ENCODE data around the gene MAGI2.

Gene MAGI2

DNA sequence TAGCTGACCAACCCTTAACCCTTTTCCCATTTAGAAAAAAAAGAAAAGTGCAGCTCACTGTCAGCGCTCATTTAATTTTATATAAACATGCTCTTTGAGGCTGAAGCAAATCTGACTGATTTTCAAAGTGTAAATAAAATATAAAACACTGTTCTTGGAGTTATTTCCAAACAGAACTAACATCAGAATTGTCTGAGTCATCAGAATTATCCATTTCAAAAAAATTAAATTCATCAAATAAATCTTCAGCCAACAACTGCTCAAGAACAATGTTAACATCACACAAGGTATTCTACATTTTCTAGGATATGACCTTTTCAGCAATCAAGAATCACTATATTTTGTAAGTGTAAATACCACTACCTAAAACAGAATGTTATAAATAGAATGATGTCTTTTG is 93.6 kb downstream of the MAGI2 start:
- no peak for DNase-seq

DNA sequence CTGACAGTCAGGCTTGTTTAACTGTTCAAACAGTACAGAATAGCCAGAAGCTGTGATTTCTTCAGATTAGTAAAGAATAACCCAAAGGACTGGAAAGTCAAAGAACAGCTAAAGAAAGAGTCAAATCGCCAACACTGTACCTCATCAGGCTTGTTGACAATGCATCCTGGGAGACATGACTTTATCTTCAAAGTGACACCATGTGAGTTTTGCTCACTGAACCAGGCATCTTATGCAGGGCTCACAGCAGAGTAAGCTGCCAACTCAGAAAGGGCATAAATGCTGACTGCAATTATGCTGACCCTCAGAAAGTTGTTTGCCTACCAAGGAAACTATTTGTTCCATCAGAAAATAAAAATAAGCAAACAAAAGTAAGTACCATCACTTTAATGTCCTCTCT is 96.4 kb downstream of the MAGI2 start:
- DNase-seq = no peak

GRCh38 chr7:79353720-79354468 is 99.6 kb downstream of the MAGI2 start:
- DNase-seq = no peak

DNA sequence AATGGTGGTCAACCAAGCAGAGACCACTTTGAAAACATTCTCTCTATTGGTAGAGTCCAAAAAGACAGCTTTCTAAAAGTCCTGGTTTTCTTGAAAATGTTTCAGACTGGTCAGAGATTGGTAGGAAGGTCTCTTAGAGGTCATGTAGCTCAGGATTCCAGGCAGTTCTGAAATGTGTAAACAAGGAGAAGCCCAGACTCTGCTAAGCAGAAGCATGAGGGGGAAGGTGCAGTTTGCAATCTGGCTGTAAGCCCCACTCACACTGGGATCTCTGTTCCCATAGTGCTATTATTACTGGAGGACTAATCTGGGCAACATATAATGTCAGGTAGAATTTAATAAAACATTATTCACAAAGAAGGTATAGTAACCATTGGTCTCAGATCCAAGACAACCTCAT is 101.1 kb downstream of the MAGI2 start:
- no peak for DNase-seq

DNA sequence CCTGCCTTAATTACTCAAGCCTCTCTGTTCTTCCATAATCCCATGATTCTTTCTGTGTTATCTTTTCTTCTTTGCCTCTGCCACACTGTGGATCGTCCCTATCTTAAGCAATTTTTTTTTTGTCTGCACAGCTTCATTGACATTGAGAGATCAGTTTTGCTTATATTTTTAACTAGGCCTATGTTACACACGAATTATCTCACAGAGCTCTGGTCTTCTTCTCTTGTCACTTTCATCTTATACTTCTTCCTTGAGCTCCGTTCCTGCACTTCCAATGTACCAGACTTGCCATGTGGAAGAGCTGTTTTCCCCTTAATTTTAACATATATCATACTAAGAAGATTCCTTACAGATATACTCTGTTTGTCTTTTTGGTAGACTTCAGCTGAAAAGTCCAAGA is 106.1 kb downstream of the MAGI2 start:
- DNase-seq = no peak

DNA sequence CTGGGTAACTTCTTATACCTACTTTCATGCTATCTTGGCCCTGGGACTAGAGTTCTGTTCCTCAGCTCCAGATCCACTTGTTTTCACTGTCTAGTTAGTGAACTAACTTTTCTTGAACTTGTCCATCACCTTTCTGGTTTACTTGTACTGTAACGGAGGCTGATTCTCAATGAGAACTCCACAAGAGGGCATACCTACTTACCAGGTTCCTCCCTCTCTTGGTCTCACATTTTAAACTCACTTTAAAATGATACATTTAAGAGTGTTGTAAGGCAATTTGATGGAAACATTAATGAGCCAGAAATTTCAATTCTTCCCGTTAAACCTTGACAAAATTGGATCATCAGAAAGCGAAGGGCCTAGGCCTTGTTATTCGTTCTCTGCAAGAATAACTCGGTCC is 111.6 kb downstream of the MAGI2 start:
- DNase-seq = no peak

DNA sequence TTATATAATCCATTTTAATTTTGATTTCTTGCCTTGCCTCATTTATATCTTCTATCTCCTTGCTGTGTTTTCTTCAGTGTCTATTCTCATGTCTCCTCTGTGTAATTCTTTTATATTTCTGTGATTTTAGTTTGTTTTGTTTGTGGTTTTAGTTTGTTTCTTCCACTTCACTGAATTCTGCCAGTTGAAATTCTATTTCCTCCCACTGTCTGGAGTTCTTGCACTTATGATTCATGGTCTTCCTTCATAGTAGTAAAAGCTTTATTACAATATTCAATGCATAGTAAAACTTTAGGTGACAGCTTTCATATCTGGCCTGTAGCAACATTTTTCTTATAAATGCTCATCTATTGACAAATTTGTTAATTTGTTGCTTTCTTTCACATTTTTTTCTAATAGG is 113.3 kb downstream of the MAGI2 start:
- DNase-seq = no peak

- DNase-seq = no peak
These were observed 114.1 kb downstream of the MAGI2 start for GRCh38 chr7:79339208-79339925.

GRCh38 chr7:79337717-79338116 is 115.8 kb downstream of the MAGI2 start:
- DNase-seq = no peak

DNA sequence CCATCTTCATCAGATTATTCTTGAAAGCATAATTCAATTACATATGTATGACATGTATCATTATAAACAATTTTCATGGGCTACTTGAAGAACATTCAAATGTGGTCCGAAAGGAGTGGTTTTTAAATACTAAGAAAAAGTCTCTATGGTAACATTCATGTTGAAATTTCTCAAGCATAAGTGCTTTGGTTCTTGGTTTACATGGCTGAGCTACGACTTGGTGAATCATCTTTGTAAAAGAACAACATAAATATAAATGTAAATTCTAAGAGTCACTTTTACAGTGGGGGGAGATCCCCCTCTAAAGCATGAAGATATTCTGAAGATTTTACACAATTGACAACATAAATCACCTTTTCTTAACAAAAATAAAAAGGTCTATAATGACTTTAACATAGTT is 118.6 kb downstream of the MAGI2 start:
- DNase-seq = no peak

DNA sequence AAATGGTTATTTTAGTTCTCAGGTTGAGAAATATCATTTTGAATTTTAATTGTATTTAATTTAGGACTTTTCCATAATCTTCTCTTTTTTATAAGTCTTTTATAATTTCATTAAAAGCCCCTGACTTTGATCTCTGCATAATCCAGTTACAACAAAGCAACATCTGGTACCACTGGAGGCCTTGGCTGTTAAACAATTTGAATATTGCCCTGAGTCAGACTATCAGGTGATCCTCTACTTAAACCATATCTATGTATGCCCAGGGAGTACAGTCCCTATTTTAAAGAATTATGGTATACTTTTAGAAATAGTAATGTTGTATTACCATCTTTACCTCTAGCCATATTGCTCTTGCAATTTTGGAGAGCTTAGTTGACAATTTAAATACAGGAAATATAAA is 119.1 kb downstream of the MAGI2 start:
- DNase-seq = no peak

DNA sequence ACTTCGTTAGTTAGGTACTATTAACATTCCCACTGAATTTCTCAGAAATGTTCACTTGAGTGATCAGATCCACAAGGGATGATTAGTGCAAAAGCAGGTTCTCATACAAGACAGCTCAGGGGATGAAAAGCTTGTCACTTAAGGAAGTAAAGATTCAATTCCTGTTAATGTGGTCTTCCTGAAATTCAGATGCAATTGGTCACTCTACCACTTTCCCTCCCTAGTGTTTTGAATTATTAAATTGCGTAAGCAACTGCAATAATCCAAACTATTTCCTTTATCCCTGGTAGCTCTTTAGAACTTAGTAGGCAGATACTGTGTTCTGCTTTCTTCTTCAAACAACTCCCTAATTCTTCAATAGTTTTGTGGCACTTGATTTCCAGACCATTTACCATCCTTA is 121.4 kb downstream of the MAGI2 start:
- DNase-seq = no peak

DNA sequence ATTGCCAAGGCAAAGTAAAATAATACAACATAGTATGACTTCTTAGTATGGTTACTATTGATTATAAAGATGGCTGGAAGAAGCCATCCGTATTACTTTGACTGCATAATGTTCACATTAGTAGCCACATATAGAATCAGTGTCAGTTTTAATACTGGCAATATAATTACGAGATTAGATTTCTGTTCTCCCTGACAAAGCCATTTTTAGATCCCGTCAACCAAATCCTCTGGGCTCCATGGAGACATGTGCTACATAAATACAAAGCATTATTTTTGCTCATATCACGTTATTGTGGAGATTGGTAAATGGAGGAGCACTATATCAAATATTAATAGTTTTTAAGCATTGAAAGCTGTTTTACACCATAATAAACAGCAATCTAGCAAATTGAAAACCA is 124.0 kb downstream of the MAGI2 start:
- DNase-seq = no peak

DNA sequence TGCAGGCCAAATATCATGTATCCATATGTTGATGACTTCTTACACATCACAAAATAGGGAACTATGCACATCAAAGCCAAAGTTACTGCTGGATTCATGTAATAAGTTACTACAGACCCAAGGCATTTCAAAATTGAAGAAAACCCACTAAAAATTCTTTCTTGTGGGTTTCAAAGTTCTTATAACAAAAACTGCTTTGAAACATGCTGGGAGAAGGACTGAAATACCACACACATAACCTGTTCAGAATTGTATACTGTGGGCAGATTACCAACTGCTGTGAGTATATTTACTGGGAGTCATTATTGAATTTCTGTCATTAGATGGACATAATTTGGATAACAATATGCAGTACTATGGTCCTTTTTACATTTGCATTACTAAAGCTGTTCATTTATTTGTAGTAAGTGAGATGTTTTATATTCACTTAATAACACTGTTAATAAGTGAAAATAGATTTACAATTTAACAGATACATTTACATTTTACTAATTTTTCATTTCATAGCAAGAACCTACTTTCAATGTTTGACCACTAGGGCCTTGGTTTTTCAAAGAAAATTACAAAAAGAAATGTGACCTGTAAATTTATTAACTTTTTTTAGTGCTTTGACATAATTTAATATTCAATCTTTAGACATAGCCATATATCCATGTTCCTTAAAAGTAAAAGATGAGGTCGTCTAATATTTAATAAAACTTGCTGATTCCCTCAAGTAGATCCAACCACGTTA is 132.6 kb downstream of the MAGI2 start:
- DNase-seq = no peak

GRCh38 chr7:79319369-79319768 is 134.1 kb downstream of the MAGI2 start:
- DNase-seq = no peak

DNA sequence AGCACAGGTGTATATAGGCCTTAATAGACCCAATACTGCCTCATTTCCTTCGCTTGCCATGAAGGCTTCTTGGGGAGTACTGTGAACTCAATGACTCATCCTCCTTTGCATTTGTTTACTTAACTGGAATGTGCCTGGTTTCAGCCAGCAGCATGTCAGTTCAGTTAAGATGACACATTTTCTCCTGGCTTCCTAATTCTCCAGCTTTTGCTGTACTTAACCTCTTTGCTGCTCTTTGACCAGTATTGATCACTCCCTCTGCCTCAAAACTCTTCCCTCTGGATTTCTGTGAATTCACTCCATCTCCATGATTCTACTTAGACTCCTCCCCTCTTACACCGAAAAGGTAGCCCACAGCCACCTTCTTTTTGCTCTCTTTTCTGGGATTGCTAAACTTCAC is 135.7 kb downstream of the MAGI2 start:
- no peak for DNase-seq

GRCh38 chr7:79312022-79312421 is 141.4 kb downstream of the MAGI2 start:
- DNase-seq = no peak

GRCh38 chr7:79308192-79308591 is 145.3 kb downstream of the MAGI2 start:
- no peak for DNase-seq

DNA sequence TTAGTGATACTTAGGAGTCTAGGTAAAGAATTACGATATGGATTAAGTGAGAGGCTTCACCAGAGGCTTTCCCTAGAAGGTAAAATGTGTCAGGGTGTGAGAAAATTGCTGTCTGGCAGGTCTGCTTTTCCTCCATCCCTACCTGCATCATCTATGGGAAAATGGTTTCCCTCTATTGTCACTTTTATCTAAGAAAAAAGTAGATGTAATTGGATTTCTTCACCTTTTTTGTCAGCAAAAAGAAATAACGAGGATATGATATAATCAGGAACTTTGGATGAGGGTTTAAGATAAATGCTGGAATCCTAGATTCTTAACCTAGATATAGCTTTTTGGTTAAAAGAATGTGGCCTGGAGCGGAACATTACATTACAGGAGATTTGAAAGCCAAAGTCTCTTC is 146.1 kb downstream of the MAGI2 start:
- DNase-seq = no peak

GRCh38 chr7:79304711-79305110 is 148.8 kb downstream of the MAGI2 start:
- DNase-seq = no peak

GRCh38 chr7:79302293-79302692 is 151.2 kb downstream of the MAGI2 start:
- DNase-seq = no peak

DNA sequence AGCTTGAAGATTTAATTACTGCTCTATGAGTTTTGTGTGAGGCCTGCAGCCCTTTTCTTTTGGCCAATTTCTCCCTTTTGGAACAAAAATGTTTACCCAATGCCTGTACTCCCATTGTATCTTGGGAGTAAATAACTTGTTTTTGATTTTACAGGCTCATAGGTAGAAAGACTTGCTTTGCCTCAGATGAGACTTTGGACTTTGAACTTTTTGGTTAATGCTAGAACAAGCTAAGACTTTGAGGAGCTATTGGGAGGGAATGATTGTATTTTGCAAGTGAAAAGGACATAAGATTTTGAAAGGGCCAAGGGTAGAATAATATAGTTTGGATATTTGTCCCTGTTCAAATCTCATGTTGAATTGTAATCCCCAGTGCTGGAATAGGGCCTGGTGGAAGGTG is 152.0 kb downstream of the MAGI2 start:
- DNase-seq = no peak

- DNase-seq = no peak
These were observed 152.9 kb downstream of the MAGI2 start for GRCh38 chr7:79300573-79300972.

GRCh38 chr7:79298145-79298760 is 155.2 kb downstream of the MAGI2 start:
- no peak for DNase-seq

Measured in activated T-cell treated with anti-CD3 and anti-CD28 coated beads, Interleukin-2, amount 50 U/mL, for 48 hours (primary cell).